IMR-90 (cell line): ENCODE results near the gene CALHM6. TPM values are rescaled to one million over a fixed set of nuclear protein-coding genes. Genes with fewer than 3 reads are reported as not detected.

Source experiments
- ATAC-seq: fragments of 200-7000 bp; cut with Tn5 transposase; 2 replicates; pipeline ENCODE4 v1.9.1; 2020; ENCODE audit warnings: low read depth, mild to moderate bottlenecking, moderate library complexity
- BruUV-seq: library from RNA; stranded (reverse); fragments of 400-500 nt; replicated peaks from 2 replicates; lab custom pipeline; 2021; lab: Mats Ljungman, UMichigan
- CTCF ChIA-PET: fragments of 300-600 bp; formaldehyde crosslinking; extraction: SDS; loops from one replicate; lab custom pipeline; 2021; ENCODE audit warnings: antibody characterized with exemption; lab: Yijun Ruan, JAX
- POLR2A ChIA-PET: fragments of 300-600 bp; sonication (Branson Sonifier 250); formaldehyde crosslinking; loops from one replicate; lab custom pipeline; 2022; ENCODE audit warnings: antibody characterized with exemption; ENCODE audit not compliant: unreplicated experiment; lab: Charles Lee
- DNase-seq: peaks from one replicate; pipeline ENCODE4 v3.0.0; 2013
- H2AFZ ChIP-seq: replicated peaks from 2 replicates; pipeline ENCODE3; 2013; ENCODE audit warnings: low read length, mild to moderate bottlenecking; ENCODE audit not compliant: poor library complexity
- H2AK5ac ChIP-seq: 2 replicates; pipeline ENCODE4 v1.6.1; 2013; ENCODE audit warnings: low read depth, low read length, inconsistent platforms
- H2AK9ac ChIP-seq: replicated peaks from 2 replicates; pipeline ENCODE3; 2013; ENCODE audit warnings: mild to moderate bottlenecking, low read depth, low read length, moderate library complexity; ENCODE audit not compliant: poor library complexity
- H2BK120ac ChIP-seq: 2 replicates; pipeline ENCODE4 v1.6.1; 2013; ENCODE audit warnings: low read depth, low read length, inconsistent platforms
- H2BK15ac ChIP-seq: 3 replicates; pipeline ENCODE4 v1.6.1; 2013; ENCODE audit warnings: low read depth, low read length, inconsistent platforms
- H2BK20ac ChIP-seq: 2 replicates; pipeline ENCODE4 v1.6.1; 2013; ENCODE audit warnings: low read depth, mild to moderate bottlenecking, inconsistent platforms, low read length, moderate library complexity
- H2BK5ac ChIP-seq: 2 replicates; pipeline ENCODE4 v1.6.1; 2013; ENCODE audit warnings: mild to moderate bottlenecking, low read depth, low read length, inconsistent platforms; ENCODE audit not compliant: poor library complexity, severe bottlenecking
- H3K14ac ChIP-seq: replicated peaks from 2 replicates; pipeline ENCODE4 v1.6.1; 2013; ENCODE audit warnings: low read depth, low read length, inconsistent platforms
- H3K18ac ChIP-seq: 2 replicates; pipeline ENCODE4 v1.6.1; 2013; ENCODE audit warnings: low read depth, low read length, control low read depth
- H3K23ac ChIP-seq: 2 replicates; pipeline ENCODE4 v1.6.1; 2013; ENCODE audit warnings: low read depth, low read length, inconsistent platforms
- H3K27ac ChIP-seq: 2 replicates; pipeline ENCODE4 v1.5.1; 2013; ENCODE audit warnings: mild to moderate bottlenecking, control low read depth, low read length; ENCODE audit not compliant: insufficient read depth
- H3K27me3 ChIP-seq: 2 replicates; pipeline ENCODE4 v1.6.1; 2013; ENCODE audit warnings: low read length; ENCODE audit not compliant: control insufficient read depth, insufficient read depth
- H3K36me3 ChIP-seq: 2 replicates; pipeline ENCODE4 v1.6.1; 2013; ENCODE audit warnings: low read length, mixed read lengths; ENCODE audit not compliant: control insufficient read depth, insufficient read depth
- H3K4ac ChIP-seq: 2 replicates; pipeline ENCODE4 v1.6.1; 2013; ENCODE audit warnings: low read depth, low read length, inconsistent platforms
- H3K4me1 ChIP-seq: 2 replicates; pipeline ENCODE4 v1.6.1; 2013; ENCODE audit warnings: low read length, mixed read lengths; ENCODE audit not compliant: control insufficient read depth, insufficient read depth
- H3K4me2 ChIP-seq: 2 replicates; pipeline ENCODE4 v1.6.1; 2013; ENCODE audit warnings: low read depth, mild to moderate bottlenecking, control low read depth, low read length, moderate library complexity
- H3K4me3 ChIP-seq: 2 replicates; pipeline ENCODE4 v1.5.1; 2013; ENCODE audit warnings: low read depth, mild to moderate bottlenecking, control low read depth, low read length, moderate library complexity; ENCODE audit not compliant: insufficient read depth
- H3K56ac ChIP-seq: 2 replicates; pipeline ENCODE4 v1.6.1; 2013; ENCODE audit warnings: low read length, inconsistent platforms; ENCODE audit not compliant: insufficient read depth; ENCODE audit errors: extremely low read depth
- H3K79me1 ChIP-seq, 2 experiments: 2 replicates each; pipeline ENCODE4 v1.6.1; 2013; ENCODE audit warnings: low read length in 2 of 2, inconsistent platforms in 1 of 2, low read depth in 1 of 2
- H3K9ac ChIP-seq: 2 replicates; pipeline ENCODE4 v1.6.1; 2013; ENCODE audit warnings: low read depth, low read length, control low read depth
- H3K9me1 ChIP-seq: 2 replicates; pipeline ENCODE4 v1.6.1; 2013; ENCODE audit warnings: low read length, inconsistent platforms; ENCODE audit not compliant: insufficient read depth
- H3K9me3 ChIP-seq: 2 replicates; pipeline ENCODE4 v1.6.1; 2013; ENCODE audit warnings: low read length; ENCODE audit not compliant: control insufficient read depth, insufficient read depth
- H4K20me1 ChIP-seq: 2 replicates; pipeline ENCODE4 v1.6.1; 2013; ENCODE audit warnings: low read length, inconsistent platforms; ENCODE audit not compliant: insufficient read depth
- H4K5ac ChIP-seq: 2 replicates; pipeline ENCODE4 v1.6.1; 2013; ENCODE audit warnings: mild to moderate bottlenecking, low read depth, low read length, control low read depth
- H4K8ac ChIP-seq, 2 experiments: 2 replicates each; pipeline ENCODE4 v1.6.1; 2013; ENCODE audit warnings: low read depth in 2 of 2, low read length in 2 of 2, control low read depth in 1 of 2, inconsistent platforms in 1 of 2
- H4K91ac ChIP-seq: 2 replicates; pipeline ENCODE4 v1.6.1; 2013; ENCODE audit warnings: low read depth, low read length, inconsistent platforms; ENCODE audit not compliant: insufficient read depth
- BHLHE40 ChIP-seq: fragments of 150-350 bp; IDR thresholded peaks from 2 replicates; pipeline ENCODE4 v1.6.1; 2016; ENCODE audit warnings: mild to moderate bottlenecking, low read depth, low read length
- CEBPB ChIP-seq: IDR thresholded peaks from 2 replicates; pipeline ENCODE4 v1.6.1; 2012; ENCODE audit warnings: low read depth, low read length, improper control_type of control experiment
- CHD1 ChIP-seq: IDR thresholded peaks from 2 replicates; pipeline ENCODE4 v1.6.1; 2012; ENCODE audit warnings: low read depth, low read length, improper control_type of control experiment
- FOS ChIP-seq: fragments of 150-350 bp; IDR thresholded peaks from 2 replicates; pipeline ENCODE4 v1.6.1; 2016; ENCODE audit warnings: low read depth, low read length
- MAFK ChIP-seq: IDR thresholded peaks from 2 replicates; pipeline ENCODE4 v1.6.1; 2012; ENCODE audit warnings: low read depth, low read length, improper control_type of control experiment
- MAZ ChIP-seq: IDR thresholded peaks from 2 replicates; pipeline ENCODE4 v1.6.1; 2012; ENCODE audit warnings: low read depth, mild to moderate bottlenecking, low read length, improper control_type of control experiment, moderate library complexity, borderline replicate concordance
- MXI1 ChIP-seq: IDR thresholded peaks from 2 replicates; pipeline ENCODE4 v1.6.1; 2012; ENCODE audit warnings: low read depth, mild to moderate bottlenecking, low read length, moderate library complexity, borderline replicate concordance
- NFE2L2 ChIP-seq: fragments of 150-350 bp; IDR thresholded peaks from 2 replicates; pipeline ENCODE4 v1.6.1; 2016; ENCODE audit warnings: low read depth, mild to moderate bottlenecking, low read length
- RAD21 ChIP-seq: IDR thresholded peaks from 2 replicates; pipeline ENCODE4 v1.6.1; 2012; ENCODE audit warnings: low read length, improper control_type of control experiment
- RCOR1 ChIP-seq: IDR thresholded peaks from 2 replicates; pipeline ENCODE4 v1.6.1; 2012; ENCODE audit warnings: mild to moderate bottlenecking, low read length, improper control_type of control experiment; ENCODE audit not compliant: insufficient replicate concordance
- RFX5 ChIP-seq: IDR thresholded peaks from 2 replicates; pipeline ENCODE4 v1.8.0; 2012; ENCODE audit warnings: low read depth, mild to moderate bottlenecking, low read length, moderate library complexity
- SMC3 ChIP-seq: fragments of 150-350 bp; IDR thresholded peaks from 2 replicates; pipeline ENCODE4 v1.6.1; 2016; ENCODE audit warnings: low read depth, mild to moderate bottlenecking, antibody characterized with exemption, low read length, moderate library complexity
- WGBS, 2 experiments: methylation state at CpG; one replicate each; pipeline versions ENCODE4 v1.1.5 to v1.1.7; 2013; ENCODE audit warnings: missing lambda C conversion rate in 2 of 2; ENCODE audit not compliant: insufficient read length in 1 of 2; ENCODE audit errors: extremely low coverage in 2 of 2; 5-methylcytosine and 5-hydroxymethylcytosine counted together
- dilution Hi-C: fragments of 300-500 bp; cut with HindIII; formaldehyde crosslinking; loops from one replicate; pipeline ENCODE4 v1.14.3; 2018; ENCODE audit warnings: low sequenced_read_pairs; ENCODE audit not compliant: unreplicated experiment
- in situ Hi-C: fragments of 300-500 bp; cut with MboI; formaldehyde crosslinking; loops from 3 replicates; pipeline ENCODE4 v1.14.3; 2019; ENCODE audit warnings: low sequenced_read_pairs, inconsistent platforms, mixed read lengths
- intact Hi-C: fragments of 100-400 bp; cut with micrococcal nuclease; formaldehyde crosslinking; loops from 2 replicates; pipeline ENCODE4 v1.10.0; 2022
- polyA plus RNA-seq, 3 experiments: library from polyadenylated mRNA; depleted of rRNA; stranded (reverse); fragments of >200 nt; gene quantifications; 2 replicates each; pipeline ENCODE4 v1.2.3, GENCODE V29; 2012; ENCODE audit warnings: low replicate concordance in 1 of 3
- total RNA-seq: library from RNA; depleted of rRNA; stranded (reverse); fragments of >200 nt; gene quantifications from 2 replicates; pipeline ENCODE4 v1.2.3, GENCODE V29; 2012
- TF ChIP-seq, protein P1 (sequence below): fragments of 150-350 bp; IDR thresholded peaks from 2 replicates; pipeline ENCODE4 v1.6.1; 2016; ENCODE audit warnings: low read depth, mild to moderate bottlenecking, low read length, moderate library complexity, borderline replicate concordance
- TF ChIP-seq, protein P2 (sequence below): fragments of 150-350 bp; IDR thresholded peaks from 2 replicates; pipeline ENCODE4 v1.6.1; 2017; ENCODE audit warnings: mild to moderate bottlenecking, antibody characterized with exemption, low read length, low read depth

The CALHM6 gene
- total and polyA plus RNA-seq, 2 of the 4 experiments (the other 2 are of a cell fraction), result 0.72 to 1.5 TPM

DNA sequence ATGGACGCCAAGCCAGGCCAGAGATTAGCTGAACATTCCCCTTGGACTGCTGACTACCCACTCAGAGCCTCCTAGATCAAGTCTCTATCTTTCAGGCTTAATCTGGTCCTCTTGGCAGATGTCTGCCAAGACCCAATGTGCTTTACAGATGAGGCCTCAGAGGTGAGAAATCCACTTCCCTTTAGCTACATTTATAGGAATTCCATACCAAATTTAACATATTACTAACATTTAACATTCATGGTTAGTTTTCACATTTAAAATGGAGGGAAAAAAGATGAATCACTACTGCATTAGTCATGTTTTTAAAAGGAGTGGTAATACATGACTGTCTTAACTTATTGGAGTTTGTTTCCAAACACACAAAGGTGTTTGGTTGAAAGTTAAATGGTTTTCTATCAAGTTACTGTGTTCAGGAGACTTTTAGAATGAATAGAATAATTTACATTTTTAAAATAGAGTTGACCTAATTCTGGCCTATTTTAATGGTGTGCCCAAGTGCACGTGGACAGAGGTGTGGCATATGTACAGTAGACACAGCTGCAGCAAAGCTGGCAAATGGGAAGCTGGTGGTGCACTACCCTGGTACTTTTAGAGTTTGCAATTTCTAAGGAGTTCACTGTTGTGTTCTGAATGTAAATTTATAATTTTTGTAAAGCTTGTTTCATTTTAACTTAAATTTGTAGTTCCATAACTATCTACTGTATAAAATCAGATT is 41.9 kb upstream of the CALHM6 start:
- peaks cover 19 to 56% of the 10 kb centered on the region in 2 experiments for H3K79me1 ChIP-seq
- DNase-seq, result peak; percentile 56
- H3K27me3 ChIP-seq, result no peaks in the 10 kb centered on the region
- H3K4ac ChIP-seq, result peak overlapping the region; percentile 21
- peaks cover 4% of the 10 kb centered on the region; the same call in 1 of the 2 replicates for H3K9me1 ChIP-seq
- H3K4me2 ChIP-seq, result no peak overlapping the region
- H2BK5ac ChIP-seq, result peak overlapping the region; percentile 32
- H4K5ac ChIP-seq, result no peak overlapping the region
- H3K27ac ChIP-seq, result no peak overlapping the region
- H3K36me3 ChIP-seq, result peaks cover 3% of the 10 kb centered on the region; the same call in 1 of the 2 replicates
- BruUV-seq, result no TSS peak
- no peak overlapping the region for H4K91ac ChIP-seq
- intact Hi-C loops, result no loop called here
- dilution Hi-C loops, result no loop called here
- H2AK5ac ChIP-seq, result peak overlapping the region; percentile 66; the same call in 1 of the 2 replicates
- H3K56ac ChIP-seq, result no peak overlapping the region
- H4K8ac ChIP-seq, result 0 out of 4 replicates have a peak overlapping the region, but pooled peaks of 1 of the 2 experiments have one; percentile 64
- 0 out of 3 replicates have a peak overlapping the region, but pooled peaks have one; percentile 26 for H2BK15ac ChIP-seq
- H2BK120ac ChIP-seq, result no peak overlapping the region
- H3K9ac ChIP-seq, result no peak overlapping the region
- H3K23ac ChIP-seq, result peak overlapping the region; percentile 43; the same call in 1 of the 2 replicates
- H3K18ac ChIP-seq, result no peak overlapping the region
- H4K20me1 ChIP-seq, result peaks cover 5% of the 10 kb centered on the region; the same call in 1 of the 2 replicates
- no peaks in the 10 kb centered on the region for H3K9me3 ChIP-seq
- ATAC-seq, result peak; percentile 50
- H3K4me1 ChIP-seq, result peaks cover 4% of the 10 kb centered on the region
- peak overlapping the region; percentile 44; the same call in 1 of the 2 replicates for H3K14ac ChIP-seq
- 80% methylated on average over 1 of the region's 2 CpGs; no CpG with 5 or more reads in 1 of the 2 experiments for WGBS, 2 experiments
- ChIA-PET CTCF (interaction anchor here (1.5 kb wide), 1 partner anchor 25 kb away, joined by 4 read pairs; no protein-coding TSS in a partner anchor), POLR2A (no interaction called here)
- no peak overlapping the region for H3K4me3 ChIP-seq
- no peak overlapping the region for H2AFZ ChIP-seq
- H2AK9ac ChIP-seq, result no peak overlapping the region
- in situ Hi-C loops, result no loop called here
- 0 out of 2 replicates have a peak overlapping the region, but pooled peaks have one; percentile 38 for H2BK20ac ChIP-seq
- no peak for TF ChIP-seq MXI1
- TF ChIP-seq MAZ, result no peak
- TF ChIP-seq RFX5, result no peak
- TF ChIP-seq MAFK, result no peak
- TF ChIP-seq RCOR1, result no peak
- no peak for TF ChIP-seq RAD21
- TF ChIP-seq BHLHE40, result no peak
- TF ChIP-seq NFE2L2, result no peak
- TF ChIP-seq, protein P1, sequence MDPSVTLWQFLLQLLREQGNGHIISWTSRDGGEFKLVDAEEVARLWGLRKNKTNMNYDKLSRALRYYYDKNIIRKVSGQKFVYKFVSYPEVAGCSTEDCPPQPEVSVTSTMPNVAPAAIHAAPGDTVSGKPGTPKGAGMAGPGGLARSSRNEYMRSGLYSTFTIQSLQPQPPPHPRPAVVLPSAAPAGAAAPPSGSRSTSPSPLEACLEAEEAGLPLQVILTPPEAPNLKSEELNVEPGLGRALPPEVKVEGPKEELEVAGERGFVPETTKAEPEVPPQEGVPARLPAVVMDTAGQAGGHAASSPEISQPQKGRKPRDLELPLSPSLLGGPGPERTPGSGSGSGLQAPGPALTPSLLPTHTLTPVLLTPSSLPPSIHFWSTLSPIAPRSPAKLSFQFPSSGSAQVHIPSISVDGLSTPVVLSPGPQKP, result no peak
- no peak for TF ChIP-seq FOS
- TF ChIP-seq, protein P2, sequence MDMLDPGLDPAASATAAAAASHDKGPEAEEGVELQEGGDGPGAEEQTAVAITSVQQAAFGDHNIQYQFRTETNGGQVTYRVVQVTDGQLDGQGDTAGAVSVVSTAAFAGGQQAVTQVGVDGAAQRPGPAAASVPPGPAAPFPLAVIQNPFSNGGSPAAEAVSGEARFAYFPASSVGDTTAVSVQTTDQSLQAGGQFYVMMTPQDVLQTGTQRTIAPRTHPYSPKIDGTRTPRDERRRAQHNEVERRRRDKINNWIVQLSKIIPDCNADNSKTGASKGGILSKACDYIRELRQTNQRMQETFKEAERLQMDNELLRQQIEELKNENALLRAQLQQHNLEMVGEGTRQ, result no peak
- no peak for TF ChIP-seq CEBPB
- no peak for TF ChIP-seq SMC3
- TF ChIP-seq CHD1, result no peak
